CD4-positive, alpha-beta memory T cell (primary cell): ENCODE measurements around the gene TSEN34. TPM values are rescaled to one million over a fixed set of nuclear protein-coding genes. Genes with fewer than 3 reads are reported as not detected.
A peak's percentile ranks its signal among the peaks of the same experiment; 100 is the strongest.
"Not testable (repeated sequence)": the region's sequence is repeated elsewhere in the genome, so short reads cannot be mapped to it uniquely, and the experiment has no call there.

Source experiments
- CTCF ChIA-PET: fragments of 350-600 bp; sonication (Branson Sonifier 250); formaldehyde crosslinking; loops from one replicate; lab custom pipeline; 2021; ENCODE audit warnings: inconsistent platforms; ENCODE audit not compliant: partially characterized antibody; lab: Charles Lee
- POLR2A ChIA-PET: fragments of 350-600 bp; sonication (Branson Sonifier 250); formaldehyde crosslinking; loops from one replicate; lab custom pipeline; 2021; ENCODE audit not compliant: partially characterized antibody; lab: Charles Lee
- DNase-seq, 5 donors: peaks; one replicate each; pipeline versions ENCODE4 v3.0.0 to v3.0.0-alpha.2; 2020 to 2022; ENCODE audit warnings: mixed read lengths in 1 of 5
- H3K27ac ChIP-seq: one replicate; pipeline ENCODE4 v1.7.0; 2013; ENCODE audit warnings: low read depth, low read length
- H3K27me3 ChIP-seq: 2 replicates; pipeline ENCODE4 v1.7.0; 2013; ENCODE audit warnings: mild to moderate bottlenecking, low read length, moderate library complexity; ENCODE audit not compliant: insufficient read depth
- H3K36me3 ChIP-seq: 2 replicates; pipeline ENCODE4 v1.7.0; 2013; ENCODE audit warnings: mild to moderate bottlenecking, low read length, moderate library complexity; ENCODE audit not compliant: insufficient read depth
- H3K4me1 ChIP-seq: 2 replicates; pipeline ENCODE4 v1.7.0; 2013; ENCODE audit warnings: mild to moderate bottlenecking, low read length, moderate library complexity; ENCODE audit not compliant: insufficient read depth
- H3K4me3 ChIP-seq, 2 donors: one replicate each; pipeline ENCODE4 v1.7.0; 2013; ENCODE audit warnings: low read length in 2 of 2, mild to moderate bottlenecking in 1 of 2
- H3K9me3 ChIP-seq, 2 donors: one replicate each; pipeline ENCODE4 v1.7.0; 2013; ENCODE audit warnings: low read length in 2 of 2, control low read depth in 1 of 2; ENCODE audit not compliant: control insufficient read depth in 1 of 2
- H3K27ac Mint-ChIP-seq, 7 donors: one replicate each; pipeline ENCODE4 v1.8.0; 2020 to 2021; ENCODE audit warnings: mixed read lengths in 7 of 7, mild to moderate bottlenecking in 6 of 7, inconsistent platforms in 3 of 7, moderate library complexity in 3 of 7
- H3K27me3 Mint-ChIP-seq, 2 donors: one replicate each; pipeline ENCODE4 v1.8.0; 2020 to 2021; ENCODE audit warnings: mixed read lengths in 2 of 2
- H3K36me3 Mint-ChIP-seq, 2 donors: one replicate each; pipeline ENCODE4 v1.8.0; 2020 to 2021; ENCODE audit warnings: mixed read lengths in 2 of 2, inconsistent platforms in 1 of 2, mild to moderate bottlenecking in 1 of 2
- H3K4me1 Mint-ChIP-seq, 4 donors: one replicate each; pipeline ENCODE4 v1.8.0; 2020 to 2021; ENCODE audit warnings: mixed read lengths in 4 of 4, mild to moderate bottlenecking in 1 of 4
- H3K4me3 Mint-ChIP-seq, 8 donors: one replicate each; pipeline ENCODE4 v1.8.0; 2020 to 2021; ENCODE audit warnings: mixed read lengths in 8 of 8, mild to moderate bottlenecking in 7 of 8, moderate library complexity in 6 of 8, inconsistent platforms in 3 of 8
- H3K9me3 Mint-ChIP-seq, 8 donors: one replicate each; pipeline ENCODE4 v1.8.0; 2020 to 2021; ENCODE audit warnings: mixed read lengths in 8 of 8, mild to moderate bottlenecking in 5 of 8, inconsistent platforms in 3 of 8, moderate library complexity in 1 of 8
- intact Hi-C: fragments of 100-400 bp; cut with micrococcal nuclease; formaldehyde crosslinking; loops from one replicate; pipeline ENCODE4 v1.15.1; 2023
- polyA plus RNA-seq, 2 donors: library from polyadenylated mRNA; unstranded; fragments of 300-500 nt; fragmentation: Illumina TruSeq; gene quantifications; one replicate each; pipeline ENCODE4 v1.2.3, GENCODE V29; 2021
- total RNA-seq, 2 experiments: library from RNA; stranded (reverse); gene quantifications; one replicate each; pipeline ENCODE4 v1.2.3, GENCODE V29; 2021

Gene TSEN34
- total and polyA plus RNA-seq, 4 experiments from 2014 or later, result 20.3 to 39.6 (median 24.5) TPM

DNA sequence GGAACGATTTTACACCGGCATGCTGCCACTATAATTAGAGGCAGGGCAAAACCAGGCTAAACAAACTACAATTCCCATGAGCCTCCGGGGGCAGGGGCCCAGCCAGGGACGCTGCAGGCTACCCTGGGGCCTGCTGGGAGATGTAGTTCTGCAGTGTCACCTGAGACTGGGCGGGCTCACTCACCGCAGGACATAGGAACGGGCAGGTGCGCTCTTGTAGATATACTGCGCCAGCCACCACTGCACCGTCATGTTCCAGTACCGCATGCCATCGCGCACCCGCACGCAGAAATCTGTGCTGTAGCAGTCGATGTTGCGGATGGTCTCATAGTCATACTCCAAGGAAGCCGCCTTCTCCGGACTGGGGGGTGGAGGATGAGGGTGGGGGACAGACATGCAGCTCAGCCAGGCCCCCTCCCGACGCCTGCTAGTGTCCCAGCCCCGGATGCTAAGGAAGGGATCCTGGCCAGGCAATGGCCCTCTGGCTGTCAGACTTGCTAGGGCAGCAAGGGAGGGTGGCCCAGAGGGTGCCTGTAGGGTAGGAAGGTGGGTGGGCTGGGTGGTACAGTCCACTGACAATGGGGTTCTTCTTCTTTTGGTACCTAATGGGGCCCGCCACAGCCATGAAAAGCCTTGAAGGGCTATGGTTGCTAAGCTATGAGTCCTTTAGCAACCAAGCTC lies 12.4 kb upstream of the TSEN34 start:
- peak in 2 of 5 donors; percentile 35 to 37 for DNase-seq
- no peaks in the 10 kb centered on the region for H3K27me3 Mint-ChIP-seq
- peak overlapping the region in 1 of 7 donors; percentile 37 for H3K27ac Mint-ChIP-seq
- H3K4me1 Mint-ChIP-seq, result peaks cover 0 to 3% (median 0%) of the 10 kb centered on the region in 4 donors
- H3K9me3 ChIP-seq, result no peaks in the 10 kb centered on the region
- intact Hi-C loops, result no loop called here
- H3K27ac ChIP-seq, result no peak overlapping the region
- H3K4me3 Mint-ChIP-seq, result no peak overlapping the region
- POLR2A ChIA-PET, result interaction anchor here (1.0 kb wide), 1 partner anchor 11 kb away, joined by 3 read pairs; the partner anchor contains the start of gene MBOAT7
- CTCF ChIA-PET, result no interaction called here
- no peak overlapping the region for H3K4me3 ChIP-seq
- H3K9me3 Mint-ChIP-seq, result no peaks in the 10 kb centered on the region
- H3K36me3 ChIP-seq, result peaks cover 6% of the 10 kb centered on the region
- H3K27me3 ChIP-seq, result no peaks in the 10 kb centered on the region
- no peaks in the 10 kb centered on the region for H3K4me1 ChIP-seq
- peaks cover 9 to 10% of the 10 kb centered on the region in 2 donors for H3K36me3 Mint-ChIP-seq

DNA sequence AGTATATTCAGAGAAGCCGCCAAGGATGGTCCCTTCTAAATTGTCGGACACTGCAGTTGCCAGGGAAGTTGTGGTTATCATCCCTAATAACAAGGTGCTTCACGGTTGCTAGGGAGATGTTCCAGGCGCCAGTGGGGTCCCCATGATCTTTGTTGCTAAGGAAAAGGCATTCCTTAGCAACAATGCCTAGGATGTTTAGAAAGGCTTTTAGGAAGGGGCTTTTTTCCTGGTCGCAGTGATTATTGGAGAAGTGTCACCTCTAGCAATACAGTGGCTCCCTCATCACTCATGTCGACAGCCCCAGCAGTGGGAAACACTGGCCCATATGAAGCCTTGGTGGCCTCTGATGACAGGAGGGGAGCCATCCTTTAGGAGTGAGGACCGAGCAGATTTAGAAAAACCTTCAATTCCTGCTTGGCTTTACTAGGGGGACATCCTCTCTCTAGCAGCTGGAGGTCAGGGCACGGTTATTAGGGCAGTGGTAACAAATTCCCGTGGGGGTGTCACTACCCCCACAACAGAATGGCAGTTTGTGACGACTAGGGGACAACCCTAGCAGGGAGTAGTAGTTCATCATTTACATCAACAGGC lies 11.8 kb upstream of the TSEN34 start:
- H3K4me3 Mint-ChIP-seq, result no peak overlapping the region
- H3K27me3 Mint-ChIP-seq, result no peaks in the 10 kb centered on the region
- peaks cover 11 to 16% of the 10 kb centered on the region in 2 donors for H3K36me3 Mint-ChIP-seq
- H3K9me3 Mint-ChIP-seq, result no peaks in the 10 kb centered on the region
- Histone ChIP-seq H3K27ac (no peak overlapping the region), H3K9me3 (no peaks in the 10 kb centered on the region), H3K4me3 (no peak overlapping the region), H3K4me1 (no peaks in the 10 kb centered on the region), H3K27me3 (no peaks in the 10 kb centered on the region), H3K36me3 (peaks cover 6% of the 10 kb centered on the region)
- DNase-seq, result no peak
- peak overlapping the region in 1 of 7 donors; percentile 22 for H3K27ac Mint-ChIP-seq
- intact Hi-C loops, result no loop called here
- POLR2A ChIA-PET, result no interaction called here
- CTCF ChIA-PET, result no interaction called here
- peaks cover 0 to 4% (median 0%) of the 10 kb centered on the region in 4 donors for H3K4me1 Mint-ChIP-seq

DNA sequence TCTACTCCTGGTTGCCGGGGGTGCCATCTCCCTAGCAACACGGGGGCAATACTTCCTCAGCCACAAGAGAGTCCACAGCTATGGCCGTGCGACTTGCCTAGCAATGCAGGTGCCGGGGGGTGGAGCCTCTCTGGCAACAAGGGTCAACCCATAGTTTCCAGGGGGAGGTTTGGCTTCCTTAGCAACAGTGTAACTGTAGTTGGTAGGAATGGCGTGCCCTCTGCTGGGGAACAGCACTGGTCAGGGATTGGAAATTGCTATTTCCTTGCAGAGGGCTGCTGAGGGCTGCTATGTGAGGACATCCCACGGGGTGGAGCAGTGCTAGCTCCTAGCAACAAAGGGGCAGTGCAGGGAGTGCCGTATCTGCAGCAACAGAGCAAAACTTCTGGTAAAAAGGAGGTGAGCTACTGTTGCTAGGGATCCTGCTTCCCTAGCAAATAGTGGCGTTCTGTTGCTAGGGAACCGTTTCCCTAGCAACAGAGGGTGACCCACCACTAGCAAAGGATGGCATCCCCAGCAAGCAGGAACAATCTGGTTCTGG lies 11.1 kb upstream of the TSEN34 start:
- peaks cover 11 to 16% of the 10 kb centered on the region in 2 donors for H3K36me3 Mint-ChIP-seq
- intact Hi-C loops, result no loop called here
- H3K4me1 Mint-ChIP-seq, result peaks cover 0 to 4% (median 0%) of the 10 kb centered on the region in 4 donors
- no peak overlapping the region for H3K27ac Mint-ChIP-seq
- ChIA-PET POLR2A (interaction anchor here (0.6 kb wide), 1 partner anchor 68 kb away, joined by 3 read pairs; no protein-coding TSS in a partner anchor), CTCF (no interaction called here)
- H3K4me1 ChIP-seq, result no peaks in the 10 kb centered on the region
- no peaks in the 10 kb centered on the region for H3K27me3 ChIP-seq
- no peak overlapping the region for H3K4me3 ChIP-seq
- no peaks in the 10 kb centered on the region for H3K9me3 ChIP-seq
- DNase-seq, result no peak
- no peaks in the 10 kb centered on the region for H3K27me3 Mint-ChIP-seq
- H3K27ac ChIP-seq, result no peak overlapping the region
- no peaks in the 10 kb centered on the region for H3K9me3 Mint-ChIP-seq
- peaks cover 6% of the 10 kb centered on the region for H3K36me3 ChIP-seq
- no peak overlapping the region for H3K4me3 Mint-ChIP-seq

DNA sequence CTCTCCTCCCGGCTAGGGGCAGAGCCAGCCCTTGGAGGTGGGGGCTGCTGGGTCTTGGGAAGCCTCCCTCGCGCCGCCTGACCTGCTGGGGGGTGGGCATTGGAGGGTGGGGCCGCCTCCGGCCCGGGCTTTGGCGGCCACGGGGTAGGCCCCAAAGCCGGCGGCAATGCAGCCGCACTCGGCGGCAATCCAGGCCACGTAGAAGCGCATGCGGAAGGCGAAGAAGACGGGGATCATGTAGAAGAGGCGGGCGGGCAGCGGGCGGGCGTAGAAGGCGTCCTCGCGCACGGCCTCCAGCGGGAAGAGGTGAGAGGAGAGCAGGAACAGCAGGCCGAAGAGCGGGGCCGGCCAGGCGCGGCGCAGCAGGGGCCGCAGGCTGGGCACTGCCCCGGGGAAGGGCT lies 10.4 kb upstream of the TSEN34 start:
- Mint-ChIP-seq H3K9me3 (no peaks in the 10 kb centered on the region), H3K4me3 (no peak overlapping the region), H3K27ac (no peak overlapping the region), H3K27me3 (no peaks in the 10 kb centered on the region), H3K36me3 (peaks cover 13 to 16% of the 10 kb centered on the region in 2 donors), H3K4me1 (peaks cover 0 to 4% (median 0%) of the 10 kb centered on the region in 4 donors)
- Histone ChIP-seq H3K4me1 (no peaks in the 10 kb centered on the region), H3K4me3 (no peak overlapping the region), H3K27ac (no peak overlapping the region), H3K27me3 (no peaks in the 10 kb centered on the region), H3K9me3 (no peaks in the 10 kb centered on the region), H3K36me3 (peaks cover 6% of the 10 kb centered on the region)
- intact Hi-C loops, result no loop called here
- CTCF ChIA-PET, result no interaction called here
- POLR2A ChIA-PET, result interaction anchor here (0.6 kb wide), 1 partner anchor 67 kb away, joined by 3 read pairs; no protein-coding TSS in a partner anchor
- no peak for DNase-seq

DNA sequence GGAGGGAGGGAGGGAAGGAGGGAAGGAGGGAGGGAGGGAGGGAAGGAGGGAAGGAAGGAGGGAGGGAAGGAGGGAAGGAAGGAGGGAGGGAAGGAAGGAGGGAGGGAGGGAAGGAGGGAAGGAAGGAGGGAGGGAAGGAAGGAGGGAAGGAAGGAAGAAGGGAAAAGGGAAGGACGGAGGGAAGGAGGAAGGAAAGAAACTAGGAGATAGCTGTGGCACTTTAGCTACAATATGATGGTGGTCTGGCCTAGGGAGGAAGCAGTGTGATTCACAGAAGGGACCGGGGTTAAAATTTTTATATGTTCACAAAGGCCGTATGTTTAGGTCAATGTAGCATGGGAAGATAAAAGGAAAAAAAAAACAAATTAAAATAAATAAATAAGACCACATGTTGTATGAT lies 9.2 kb upstream of the TSEN34 start:
- not testable (repeated sequence) for H3K27ac Mint-ChIP-seq

DNA sequence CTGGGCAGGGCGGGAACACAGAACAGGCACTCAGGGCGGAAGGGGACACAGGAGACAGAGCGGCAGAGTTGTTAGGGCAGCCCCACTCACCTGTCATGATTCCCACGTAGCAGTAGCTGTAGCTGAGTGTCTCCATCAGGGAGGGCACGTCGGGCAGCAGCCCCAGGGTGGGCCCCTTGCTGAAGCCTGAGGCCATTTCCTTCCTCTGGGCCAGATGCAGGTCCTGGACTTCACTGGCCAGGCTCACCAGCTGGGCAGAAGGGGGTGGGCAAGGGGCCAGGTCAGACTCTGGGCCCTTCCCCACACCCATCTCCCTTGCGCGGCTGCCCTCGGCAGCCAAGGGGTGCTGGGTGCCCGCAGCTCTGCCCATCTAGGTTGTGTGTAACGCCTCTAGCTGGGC lies 7.7 kb upstream of the TSEN34 start:
- H3K27me3 ChIP-seq, result no peaks in the 10 kb centered on the region
- CTCF ChIA-PET, result interaction anchor here (1.1 kb wide), 1 partner anchor 12 kb away, joined by 3 read pairs; no protein-coding TSS in a partner anchor
- Mint-ChIP-seq H3K27ac (peak overlapping the region in 1 of 7 donors; percentile 25), H3K4me1 (peaks cover 8 to 21% (median 12%) of the 10 kb centered on the region in 4 donors), H3K4me3 (no peak overlapping the region), H3K36me3 (peaks cover 12% of the 10 kb centered on the region in 2 donors), H3K27me3 (no peaks in the 10 kb centered on the region), H3K9me3 (no peaks in the 10 kb centered on the region)
- no peaks in the 10 kb centered on the region for H3K9me3 ChIP-seq
- no peak overlapping the region for H3K4me3 ChIP-seq
- no peak overlapping the region for H3K27ac ChIP-seq
- DNase-seq, result no peak
- intact Hi-C loops, result no loop called here
- POLR2A ChIA-PET, result no interaction called here
- H3K4me1 ChIP-seq, result peaks cover 15% of the 10 kb centered on the region
- H3K36me3 ChIP-seq, result peaks cover 10% of the 10 kb centered on the region

More for the DNA sequence above, 9.2 kb upstream of the TSEN34 start:
- H3K4me3 Mint-ChIP-seq, H3K9me3 ChIP-seq, H3K27me3 ChIP-seq, H3K4me3 ChIP-seq, H3K27me3 Mint-ChIP-seq, H3K36me3 ChIP-seq, intact Hi-C loops, H3K4me1 ChIP-seq, POLR2A ChIA-PET, H3K27ac ChIP-seq, DNase-seq, H3K9me3 Mint-ChIP-seq, H3K4me1 Mint-ChIP-seq: not testable (repeated sequence)
- peaks cover 11 to 16% of the 10 kb centered on the region in 2 donors for H3K36me3 Mint-ChIP-seq
- CTCF ChIA-PET, result interaction anchor here (1.0 kb wide), 1 partner anchor 84 kb away, joined by 3 read pairs; no protein-coding TSS in a partner anchor

DNA sequence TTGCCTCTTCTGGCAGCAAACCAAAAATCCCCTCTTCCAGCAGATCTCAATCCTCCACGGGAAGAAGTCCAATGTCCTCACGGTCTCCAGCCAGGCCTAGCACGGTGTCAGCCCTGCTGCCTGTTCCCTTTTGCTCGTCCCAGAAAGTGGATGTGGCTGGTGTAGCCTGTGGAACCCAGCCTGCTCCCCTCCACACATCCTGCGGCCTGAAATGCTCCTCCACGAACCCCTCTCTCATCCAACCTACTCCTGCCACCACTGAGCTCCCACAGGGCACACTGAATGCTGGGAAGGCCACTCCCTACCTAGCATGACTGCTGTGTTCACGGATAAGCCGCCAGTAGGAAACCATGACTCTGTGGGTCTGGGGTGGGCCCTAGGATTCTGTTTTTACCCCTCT lies 4.8 kb upstream of the TSEN34 start:
- Mint-ChIP-seq H3K36me3 (peaks cover 7 to 22% of the 10 kb centered on the region in 2 donors), H3K9me3 (peaks cover 0 to 1% (median 0%) of the 10 kb centered on the region in 8 donors), H3K27ac (peak overlapping the region in 1 of 7 donors; percentile 96), H3K4me1 (peaks cover 10 to 35% (median 18%) of the 10 kb centered on the region in 4 donors), H3K27me3 (no peaks in the 10 kb centered on the region), H3K4me3 (peak overlapping the region in 2 of 8 donors; percentile 9 to 17)
- ChIA-PET POLR2A (interaction anchor here (1.1 to 7.3 kb wide), 3 partner anchors 13 to 16 kb away, joined by 3 to 256 read pairs (median 6); partner anchors contain the start of genes RPS9 and TMC4), CTCF (interaction anchor here (0.9 to 4.5 kb wide), 2 partner anchors 19 to 81 kb away, joined by 3 to 37 read pairs; no protein-coding TSS in a partner anchor)
- H3K27ac ChIP-seq, result no peak overlapping the region
- no peaks in the 10 kb centered on the region for H3K9me3 ChIP-seq
- H3K4me3 ChIP-seq, result no peak overlapping the region
- no peaks in the 10 kb centered on the region for H3K27me3 ChIP-seq
- peaks cover 20% of the 10 kb centered on the region for H3K4me1 ChIP-seq
- DNase-seq, result no peak
- intact Hi-C loops, result no loop called here
- H3K36me3 ChIP-seq, result peaks cover 7% of the 10 kb centered on the region
